Measurements from ENCODE around the gene COBLL1.

DNA sequence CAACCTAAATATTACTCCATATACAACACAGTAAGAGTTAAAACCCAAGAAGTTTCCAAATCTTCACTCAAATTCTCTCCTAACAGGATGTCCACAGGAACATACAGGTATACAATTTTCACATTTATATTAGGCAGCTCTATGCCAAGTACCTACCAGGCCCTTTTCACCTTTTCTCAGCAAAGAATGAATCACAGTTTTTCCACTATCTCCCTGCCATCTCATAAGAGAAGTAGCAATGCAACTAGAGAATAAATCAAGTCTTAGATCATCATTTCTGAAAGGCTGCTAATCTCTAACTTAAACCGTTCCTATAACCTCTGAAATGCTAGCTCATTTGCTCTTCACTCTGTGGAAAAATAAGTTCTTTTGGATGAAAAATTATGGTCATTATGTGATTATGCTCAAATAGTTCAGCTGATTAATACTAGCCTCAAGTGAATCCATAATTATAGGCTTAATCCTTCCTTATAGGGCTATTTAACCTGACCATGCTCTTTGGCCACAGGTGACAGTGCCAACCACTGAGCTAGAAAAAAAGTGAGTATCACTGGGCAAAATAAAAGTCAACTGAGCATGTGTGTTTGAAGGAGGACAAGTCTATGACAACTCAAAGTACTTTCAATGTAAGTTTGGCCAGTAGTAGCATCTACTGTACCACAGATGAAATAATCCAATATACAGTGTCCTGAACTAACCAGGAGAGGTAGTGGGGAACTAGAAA lies 79.7 kb downstream of the COBLL1 start:
- TF ChIP-seq, protein P1, sequence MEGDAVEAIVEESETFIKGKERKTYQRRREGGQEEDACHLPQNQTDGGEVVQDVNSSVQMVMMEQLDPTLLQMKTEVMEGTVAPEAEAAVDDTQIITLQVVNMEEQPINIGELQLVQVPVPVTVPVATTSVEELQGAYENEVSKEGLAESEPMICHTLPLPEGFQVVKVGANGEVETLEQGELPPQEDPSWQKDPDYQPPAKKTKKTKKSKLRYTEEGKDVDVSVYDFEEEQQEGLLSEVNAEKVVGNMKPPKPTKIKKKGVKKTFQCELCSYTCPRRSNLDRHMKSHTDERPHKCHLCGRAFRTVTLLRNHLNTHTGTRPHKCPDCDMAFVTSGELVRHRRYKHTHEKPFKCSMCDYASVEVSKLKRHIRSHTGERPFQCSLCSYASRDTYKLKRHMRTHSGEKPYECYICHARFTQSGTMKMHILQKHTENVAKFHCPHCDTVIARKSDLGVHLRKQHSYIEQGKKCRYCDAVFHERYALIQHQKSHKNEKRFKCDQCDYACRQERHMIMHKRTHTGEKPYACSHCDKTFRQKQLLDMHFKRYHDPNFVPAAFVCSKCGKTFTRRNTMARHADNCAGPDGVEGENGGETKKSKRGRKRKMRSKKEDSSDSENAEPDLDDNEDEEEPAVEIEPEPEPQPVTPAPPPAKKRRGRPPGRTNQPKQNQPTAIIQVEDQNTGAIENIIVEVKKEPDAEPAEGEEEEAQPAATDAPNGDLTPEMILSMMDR (IDR thresholded peaks at IDR 0.05; ENCODE audit: low read depth, low read length), result no peak
- TF ChIP-seq, protein P2, sequence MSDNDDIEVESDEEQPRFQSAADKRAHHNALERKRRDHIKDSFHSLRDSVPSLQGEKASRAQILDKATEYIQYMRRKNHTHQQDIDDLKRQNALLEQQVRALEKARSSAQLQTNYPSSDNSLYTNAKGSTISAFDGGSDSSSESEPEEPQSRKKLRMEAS (IDR thresholded peaks at IDR 0.05; ENCODE audit: low read depth, low read length), result no peak
- TF ChIP-seq POLR2A (IDR thresholded peaks at IDR 0.05; ENCODE audit: extremely low read depth, insufficient read length) (no peak), MYC (IDR thresholded peaks at IDR 0.05; ENCODE audit: low read depth, low read length) (no peak)
